ENCODE measurements around the gene ACOX3. TPM values are rescaled to one million over a fixed set of nuclear protein-coding genes. Genes with fewer than 3 reads are reported as not detected.

Gene ACOX3
- total and polyA plus RNA-seq, 9 of the 15 experiments (the other 6 are each of a cell fraction or from before 2014, with no cell fraction given), result 0.68 to 7.3 (median 3.7) TPM

DNA sequence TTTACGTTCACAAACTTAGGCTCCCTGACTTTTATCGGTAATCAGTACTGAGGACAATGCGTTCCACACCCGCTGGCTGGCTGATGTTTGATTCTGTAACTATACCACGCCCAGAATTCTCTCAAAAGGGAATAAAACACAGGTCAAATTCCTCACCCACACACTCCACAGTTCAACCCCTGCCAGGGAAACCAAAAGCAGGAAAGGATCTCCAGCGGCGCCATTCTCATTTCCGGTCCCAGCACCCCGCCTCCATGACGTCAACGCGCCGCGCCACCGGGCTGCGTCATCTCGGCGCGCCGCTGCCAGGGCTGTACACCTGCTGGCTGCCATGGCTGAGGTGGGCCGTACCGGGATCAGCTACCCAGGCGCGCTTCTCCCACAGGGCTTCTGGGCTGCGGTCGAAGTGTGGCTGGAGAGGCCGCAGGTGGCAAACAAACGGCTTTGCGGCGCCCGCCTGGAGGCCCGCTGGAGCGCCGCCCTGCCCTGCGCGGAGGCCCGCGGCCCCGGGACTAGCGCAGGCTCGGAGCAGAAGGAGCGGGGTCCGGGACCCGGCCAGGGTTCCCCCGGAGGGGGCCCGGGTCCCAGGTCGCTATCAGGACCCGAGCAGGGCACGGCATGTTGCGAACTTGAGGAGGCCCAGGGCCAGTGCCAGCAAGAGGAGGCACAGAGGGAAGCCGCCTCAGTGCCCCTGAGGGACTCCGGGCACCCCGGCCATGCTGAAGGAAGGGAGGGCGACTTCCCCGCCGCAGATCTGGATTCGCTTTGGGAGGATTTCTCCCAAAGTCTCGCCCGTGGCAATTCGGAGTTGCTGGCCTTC is at the start of gene ACOX3, which contains the start of gene TRMT44 (continued):
- TF ChIP-seq RBM15 (IDR thresholded peaks at IDR 0.05; ENCODE audit: insufficient read depth, low read length) (no peak), TFAM (CRISPR knock-in tag; conservative IDR thresholded peaks at IDR 0.05) (no peak), RBM34 (IDR thresholded peaks at IDR 0.05; ENCODE audit: borderline replicate concordance, insufficient read depth, low read length) (no peak), SREBF2 (CRISPR knock-in tag; IDR thresholded peaks at IDR 0.05) (no peak), SP1 (CRISPR knock-in tag; IDR thresholded peaks at IDR 0.05) (peak; percentile 90), CBX8 (IDR thresholded peaks at IDR 0.05; ENCODE audit: borderline replicate concordance, extremely low read depth, low read depth, low read length, poor library complexity, severe bottlenecking) (no peak), NFXL1 (CRISPR knock-in tag; IDR thresholded peaks at IDR 0.05) (no peak), RB1 (IDR thresholded peaks at IDR 0.05; ENCODE audit: low read depth) (peak; percentile 75), NEUROD1 (IDR thresholded peaks at IDR 0.05; ENCODE audit: borderline replicate concordance, low read depth, low read length, partially characterized antibody) (no peak), STAT5A (IDR thresholded peaks at IDR 0.05; ENCODE audit: borderline replicate concordance, low read length) (no peak)
- TF ChIP-seq, protein P1, sequence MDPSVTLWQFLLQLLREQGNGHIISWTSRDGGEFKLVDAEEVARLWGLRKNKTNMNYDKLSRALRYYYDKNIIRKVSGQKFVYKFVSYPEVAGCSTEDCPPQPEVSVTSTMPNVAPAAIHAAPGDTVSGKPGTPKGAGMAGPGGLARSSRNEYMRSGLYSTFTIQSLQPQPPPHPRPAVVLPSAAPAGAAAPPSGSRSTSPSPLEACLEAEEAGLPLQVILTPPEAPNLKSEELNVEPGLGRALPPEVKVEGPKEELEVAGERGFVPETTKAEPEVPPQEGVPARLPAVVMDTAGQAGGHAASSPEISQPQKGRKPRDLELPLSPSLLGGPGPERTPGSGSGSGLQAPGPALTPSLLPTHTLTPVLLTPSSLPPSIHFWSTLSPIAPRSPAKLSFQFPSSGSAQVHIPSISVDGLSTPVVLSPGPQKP (CRISPR knock-in tag; IDR thresholded peaks at IDR 0.05), result no peak
- TF ChIP-seq, protein P2, sequence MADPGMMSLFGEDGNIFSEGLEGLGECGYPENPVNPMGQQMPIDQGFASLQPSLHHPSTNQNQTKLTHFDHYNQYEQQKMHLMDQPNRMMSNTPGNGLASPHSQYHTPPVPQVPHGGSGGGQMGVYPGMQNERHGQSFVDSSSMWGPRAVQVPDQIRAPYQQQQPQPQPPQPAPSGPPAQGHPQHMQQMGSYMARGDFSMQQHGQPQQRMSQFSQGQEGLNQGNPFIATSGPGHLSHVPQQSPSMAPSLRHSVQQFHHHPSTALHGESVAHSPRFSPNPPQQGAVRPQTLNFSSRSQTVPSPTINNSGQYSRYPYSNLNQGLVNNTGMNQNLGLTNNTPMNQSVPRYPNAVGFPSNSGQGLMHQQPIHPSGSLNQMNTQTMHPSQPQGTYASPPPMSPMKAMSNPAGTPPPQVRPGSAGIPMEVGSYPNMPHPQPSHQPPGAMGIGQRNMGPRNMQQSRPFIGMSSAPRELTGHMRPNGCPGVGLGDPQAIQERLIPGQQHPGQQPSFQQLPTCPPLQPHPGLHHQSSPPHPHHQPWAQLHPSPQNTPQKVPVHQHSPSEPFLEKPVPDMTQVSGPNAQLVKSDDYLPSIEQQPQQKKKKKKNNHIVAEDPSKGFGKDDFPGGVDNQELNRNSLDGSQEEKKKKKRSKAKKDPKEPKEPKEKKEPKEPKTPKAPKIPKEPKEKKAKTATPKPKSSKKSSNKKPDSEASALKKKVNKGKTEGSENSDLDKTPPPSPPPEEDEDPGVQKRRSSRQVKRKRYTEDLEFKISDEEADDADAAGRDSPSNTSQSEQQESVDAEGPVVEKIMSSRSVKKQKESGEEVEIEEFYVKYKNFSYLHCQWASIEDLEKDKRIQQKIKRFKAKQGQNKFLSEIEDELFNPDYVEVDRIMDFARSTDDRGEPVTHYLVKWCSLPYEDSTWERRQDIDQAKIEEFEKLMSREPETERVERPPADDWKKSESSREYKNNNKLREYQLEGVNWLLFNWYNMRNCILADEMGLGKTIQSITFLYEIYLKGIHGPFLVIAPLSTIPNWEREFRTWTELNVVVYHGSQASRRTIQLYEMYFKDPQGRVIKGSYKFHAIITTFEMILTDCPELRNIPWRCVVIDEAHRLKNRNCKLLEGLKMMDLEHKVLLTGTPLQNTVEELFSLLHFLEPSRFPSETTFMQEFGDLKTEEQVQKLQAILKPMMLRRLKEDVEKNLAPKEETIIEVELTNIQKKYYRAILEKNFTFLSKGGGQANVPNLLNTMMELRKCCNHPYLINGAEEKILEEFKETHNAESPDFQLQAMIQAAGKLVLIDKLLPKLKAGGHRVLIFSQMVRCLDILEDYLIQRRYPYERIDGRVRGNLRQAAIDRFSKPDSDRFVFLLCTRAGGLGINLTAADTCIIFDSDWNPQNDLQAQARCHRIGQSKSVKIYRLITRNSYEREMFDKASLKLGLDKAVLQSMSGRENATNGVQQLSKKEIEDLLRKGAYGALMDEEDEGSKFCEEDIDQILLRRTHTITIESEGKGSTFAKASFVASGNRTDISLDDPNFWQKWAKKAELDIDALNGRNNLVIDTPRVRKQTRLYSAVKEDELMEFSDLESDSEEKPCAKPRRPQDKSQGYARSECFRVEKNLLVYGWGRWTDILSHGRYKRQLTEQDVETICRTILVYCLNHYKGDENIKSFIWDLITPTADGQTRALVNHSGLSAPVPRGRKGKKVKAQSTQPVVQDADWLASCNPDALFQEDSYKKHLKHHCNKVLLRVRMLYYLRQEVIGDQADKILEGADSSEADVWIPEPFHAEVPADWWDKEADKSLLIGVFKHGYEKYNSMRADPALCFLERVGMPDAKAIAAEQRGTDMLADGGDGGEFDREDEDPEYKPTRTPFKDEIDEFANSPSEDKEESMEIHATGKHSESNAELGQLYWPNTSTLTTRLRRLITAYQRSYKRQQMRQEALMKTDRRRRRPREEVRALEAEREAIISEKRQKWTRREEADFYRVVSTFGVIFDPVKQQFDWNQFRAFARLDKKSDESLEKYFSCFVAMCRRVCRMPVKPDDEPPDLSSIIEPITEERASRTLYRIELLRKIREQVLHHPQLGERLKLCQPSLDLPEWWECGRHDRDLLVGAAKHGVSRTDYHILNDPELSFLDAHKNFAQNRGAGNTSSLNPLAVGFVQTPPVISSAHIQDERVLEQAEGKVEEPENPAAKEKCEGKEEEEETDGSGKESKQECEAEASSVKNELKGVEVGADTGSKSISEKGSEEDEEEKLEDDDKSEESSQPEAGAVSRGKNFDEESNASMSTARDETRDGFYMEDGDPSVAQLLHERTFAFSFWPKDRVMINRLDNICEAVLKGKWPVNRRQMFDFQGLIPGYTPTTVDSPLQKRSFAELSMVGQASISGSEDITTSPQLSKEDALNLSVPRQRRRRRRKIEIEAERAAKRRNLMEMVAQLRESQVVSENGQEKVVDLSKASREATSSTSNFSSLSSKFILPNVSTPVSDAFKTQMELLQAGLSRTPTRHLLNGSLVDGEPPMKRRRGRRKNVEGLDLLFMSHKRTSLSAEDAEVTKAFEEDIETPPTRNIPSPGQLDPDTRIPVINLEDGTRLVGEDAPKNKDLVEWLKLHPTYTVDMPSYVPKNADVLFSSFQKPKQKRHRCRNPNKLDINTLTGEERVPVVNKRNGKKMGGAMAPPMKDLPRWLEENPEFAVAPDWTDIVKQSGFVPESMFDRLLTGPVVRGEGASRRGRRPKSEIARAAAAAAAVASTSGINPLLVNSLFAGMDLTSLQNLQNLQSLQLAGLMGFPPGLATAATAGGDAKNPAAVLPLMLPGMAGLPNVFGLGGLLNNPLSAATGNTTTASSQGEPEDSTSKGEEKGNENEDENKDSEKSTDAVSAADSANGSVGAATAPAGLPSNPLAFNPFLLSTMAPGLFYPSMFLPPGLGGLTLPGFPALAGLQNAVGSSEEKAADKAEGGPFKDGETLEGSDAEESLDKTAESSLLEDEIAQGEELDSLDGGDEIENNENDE (IDR thresholded peaks at IDR 0.05; ENCODE audit: low read depth, low read length), result no peak
- TF ChIP-seq, protein P3, sequence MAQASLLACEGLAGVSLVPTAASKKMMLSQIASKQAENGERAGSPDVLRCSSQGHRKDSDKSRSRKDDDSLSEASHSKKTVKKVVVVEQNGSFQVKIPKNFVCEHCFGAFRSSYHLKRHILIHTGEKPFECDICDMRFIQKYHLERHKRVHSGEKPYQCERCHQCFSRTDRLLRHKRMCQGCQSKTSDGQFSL (CRISPR knock-in tag; IDR thresholded peaks at IDR 0.05), result no peak
- TF ChIP-seq, protein P3 (tag; IDR thresholded peaks at IDR 0.05), result no peak

Data from K562 (cell line).